K562 (cell line): ENCODE results near the gene SGMS1. TPM values are rescaled to one million over a fixed set of nuclear protein-coding genes. Genes with fewer than 3 reads are reported as not detected.
A peak's percentile ranks its signal among the peaks of the same experiment; 100 is the strongest.

Experiments used
- AFF1 ChIP-seq, 2 experiments: fragments of 450-650 bp; IDR thresholded peaks; 2 replicates each; pipeline ENCODE4 v1.6.1; 2018; ENCODE audit warnings: mild to moderate bottlenecking in 2 of 2, low read depth in 1 of 2; ENCODE audit not compliant: partially characterized antibody in 2 of 2
- ATF7 ChIP-seq: fragments of 450-650 bp; IDR thresholded peaks from 2 replicates; pipeline ENCODE4 v1.7.1; 2014; ENCODE audit warnings: mild to moderate bottlenecking, moderate library complexity
- COPS2 ChIP-seq: fragments of 450-650 bp; conservative IDR thresholded peaks from 2 replicates; pipeline ENCODE4 v1.6.1; 2016; ENCODE audit warnings: mild to moderate bottlenecking, moderate library complexity
- E2F3 ChIP-seq: fragments of 250-450 bp; sonication (Bioruptor Pico); IDR thresholded peaks from 2 replicates; pipeline ENCODE4 v1.4.0; 2020; ENCODE audit warnings: mild to moderate bottlenecking
- EZH2 ChIP-seq: IDR thresholded peaks from 2 replicates; pipeline ENCODE4 v1.6.1; 2012; ENCODE audit warnings: low read depth, mild to moderate bottlenecking, inconsistent platforms, low read length, borderline replicate concordance
- FOXJ3 ChIP-seq: sonication (generic); formaldehyde crosslinking; IDR thresholded peaks from 2 replicates; pipeline ENCODE4 v1.4.0; 2020; ENCODE audit warnings: mild to moderate bottlenecking, missing genetic modification reagents
- FOXM1 ChIP-seq, 2 experiments: fragments of 450-650 bp in 1 of 2; sonication (generic) in 1 of 2; formaldehyde crosslinking in 1 of 2; IDR thresholded peaks; 2 replicates each; pipeline versions ENCODE4 v1.6.1 to v1.9.0; 2017 to 2022; ENCODE audit warnings: low read depth in 2 of 2, mild to moderate bottlenecking in 2 of 2, missing genetic modification reagents in 1 of 2, moderate library complexity in 1 of 2
- KDM4B ChIP-seq, 2 experiments: fragments of 450-650 bp in 1 of 2; sonication (generic) in 1 of 2; IDR thresholded peaks; 2 replicates each; pipeline ENCODE4 v1.6.1; 2016 to 2017; ENCODE audit warnings: borderline replicate concordance in 2 of 2, antibody characterized with exemption in 1 of 2, low read depth in 1 of 2, mild to moderate bottlenecking in 1 of 2
- POLR2G ChIP-seq: fragments of 200-400 bp; formaldehyde crosslinking; IDR thresholded peaks from 2 replicates; pipeline ENCODE4 v1.6.1; 2017; ENCODE audit warnings: low read depth, mild to moderate bottlenecking, antibody characterized with exemption, low read length, moderate library complexity
- POU5F1 ChIP-seq: fragments of 150-350 bp; IDR thresholded peaks from 2 replicates; pipeline ENCODE4 v1.6.1; 2014; ENCODE audit warnings: borderline replicate concordance, low read length, low read depth, mild to moderate bottlenecking; ENCODE audit not compliant: partially characterized antibody
- SMAD1 ChIP-seq: fragments of 150-350 bp; IDR thresholded peaks from 2 replicates; pipeline ENCODE4 v1.6.1; 2014; ENCODE audit warnings: low read length, low read depth; ENCODE audit not compliant: partially characterized antibody
- STAT5A ChIP-seq: IDR thresholded peaks from 2 replicates; pipeline ENCODE4 v1.6.1; 2012; ENCODE audit warnings: low read length, inconsistent platforms, borderline replicate concordance
- TAL1 ChIP-seq: fragments of 450-650 bp; IDR thresholded peaks from 2 replicates; pipeline ENCODE4 v1.6.1; 2016; ENCODE audit warnings: mild to moderate bottlenecking
- VEZF1 ChIP-seq: fragments of 200-800 bp; sonication (Bioruptor generic); IDR thresholded peaks from 2 replicates; pipeline ENCODE4 v1.6.1; 2017; ENCODE audit warnings: missing genetic modification characterization, missing compliant biosample characterization
- ZEB2 ChIP-seq: fragments of 450-650 bp; IDR thresholded peaks from 2 replicates; pipeline ENCODE4 v1.6.1; 2016
- ZNF146 ChIP-seq: IDR thresholded peaks from one replicate; pipeline ENCODE4 v1.6.1; 2018; ENCODE audit warnings: missing compliant biosample characterization; ENCODE audit not compliant: unreplicated experiment
- ZNF224 ChIP-seq: sonication (generic); formaldehyde crosslinking; IDR thresholded peaks from 2 replicates; pipeline ENCODE4 v1.8.0; 2022; ENCODE audit warnings: mild to moderate bottlenecking, missing genetic modification reagents
- polyA plus RNA-seq, 8 experiments: library from polyadenylated mRNA; depleted of rRNA in 4 of 8; stranded (reverse) in 5 of 8; unstranded in 3 of 8; fragments of >200 nt; fragmentation: Nextera tagmentation in 2 of 8; fragmentation: Illumina TruSeq in 1 of 8; extraction: Ambion mirVana in 2 of 8; extraction: Trizol in 1 of 8; gene quantifications; 2 replicates each; pipeline versions ENCODE4 v1.2.1 to v1.2.3, GENCODE V29; 2011 to 2014; ENCODE audit warnings: inconsistent platforms in 1 of 8, missing spikeins in 1 of 8
- total RNA-seq, 7 experiments: library from RNA; depleted of rRNA in 6 of 7; stranded (reverse); fragments of >200 nt in 6 of 7; fragmentation: Illumina TruSeq in 2 of 7; extraction: Trizol in 2 of 7; gene quantifications; 2 replicates each; pipeline versions ENCODE4 v1.2.1 to v1.2.3, GENCODE V29; 2011 to 2021; ENCODE audit warnings: low replicate concordance in 1 of 7
- TF ChIP-seq, protein P1 (sequence below): IDR thresholded peaks from 2 replicates; pipeline ENCODE4 v1.6.1; 2011; ENCODE audit warnings: borderline replicate concordance, low read depth, mild to moderate bottlenecking, moderate library complexity, low read length; ENCODE audit not compliant: insufficient read depth, poor library complexity, severe bottlenecking
- TF ChIP-seq, protein P2 (sequence below): fragments of 250-450 bp; sonication (Bioruptor Pico); IDR thresholded peaks from 2 replicates; pipeline ENCODE4 v1.4.0; 2020; ENCODE audit warnings: mild to moderate bottlenecking

Gene SGMS1
- total and polyA plus RNA-seq, 9 of the 15 experiments (the other 6 are each of a cell fraction or from before 2014, with no cell fraction given) = 22.6 to 232 (median 82.2) TPM

GRCh38 chr10:50550291-50550839 lies 73.4 kb downstream of the SGMS1 start (continued):
- TF ChIP-seq VEZF1 (CRISPR knock-in tag) (peak; percentile 79), E2F3 (no peak), FOXM1 (IDR thresholded peaks at IDR 0.05; ENCODE audit: low read depth) (peak; percentile 99), FOXM1 (CRISPR knock-in tag; IDR thresholded peaks at IDR 0.05; ENCODE audit: low read depth) (no peak), ATF7 (peak; percentile 93), KDM4B (IDR thresholded peaks at IDR 0.05; ENCODE audit: borderline replicate concordance in 2 of 2, low read depth in 1 of 2) (no peak), POLR2G (no peak), TAL1 (peak; percentile 100), AFF1 (IDR thresholded peaks at IDR 0.05; ENCODE audit: low read depth in 1 of 2, partially characterized antibody in 2 of 2) (peak; percentile 59 to 94), SMAD1 (peak; percentile 90), POU5F1 (no peak), ZEB2 (peak; percentile 96), STAT5A (peak; percentile 99), COPS2 (no peak), ZNF146 (no peak), FOXJ3 (CRISPR knock-in tag) (no peak), EZH2 (peak; percentile 93; the same call in 1 of the 2 replicates), ZNF224 (CRISPR knock-in tag) (no peak)
- TF ChIP-seq, protein P1, sequence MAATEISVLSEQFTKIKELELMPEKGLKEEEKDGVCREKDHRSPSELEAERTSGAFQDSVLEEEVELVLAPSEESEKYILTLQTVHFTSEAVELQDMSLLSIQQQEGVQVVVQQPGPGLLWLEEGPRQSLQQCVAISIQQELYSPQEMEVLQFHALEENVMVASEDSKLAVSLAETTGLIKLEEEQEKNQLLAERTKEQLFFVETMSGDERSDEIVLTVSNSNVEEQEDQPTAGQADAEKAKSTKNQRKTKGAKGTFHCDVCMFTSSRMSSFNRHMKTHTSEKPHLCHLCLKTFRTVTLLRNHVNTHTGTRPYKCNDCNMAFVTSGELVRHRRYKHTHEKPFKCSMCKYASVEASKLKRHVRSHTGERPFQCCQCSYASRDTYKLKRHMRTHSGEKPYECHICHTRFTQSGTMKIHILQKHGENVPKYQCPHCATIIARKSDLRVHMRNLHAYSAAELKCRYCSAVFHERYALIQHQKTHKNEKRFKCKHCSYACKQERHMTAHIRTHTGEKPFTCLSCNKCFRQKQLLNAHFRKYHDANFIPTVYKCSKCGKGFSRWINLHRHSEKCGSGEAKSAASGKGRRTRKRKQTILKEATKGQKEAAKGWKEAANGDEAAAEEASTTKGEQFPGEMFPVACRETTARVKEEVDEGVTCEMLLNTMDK = no peak
- TF ChIP-seq, protein P2, sequence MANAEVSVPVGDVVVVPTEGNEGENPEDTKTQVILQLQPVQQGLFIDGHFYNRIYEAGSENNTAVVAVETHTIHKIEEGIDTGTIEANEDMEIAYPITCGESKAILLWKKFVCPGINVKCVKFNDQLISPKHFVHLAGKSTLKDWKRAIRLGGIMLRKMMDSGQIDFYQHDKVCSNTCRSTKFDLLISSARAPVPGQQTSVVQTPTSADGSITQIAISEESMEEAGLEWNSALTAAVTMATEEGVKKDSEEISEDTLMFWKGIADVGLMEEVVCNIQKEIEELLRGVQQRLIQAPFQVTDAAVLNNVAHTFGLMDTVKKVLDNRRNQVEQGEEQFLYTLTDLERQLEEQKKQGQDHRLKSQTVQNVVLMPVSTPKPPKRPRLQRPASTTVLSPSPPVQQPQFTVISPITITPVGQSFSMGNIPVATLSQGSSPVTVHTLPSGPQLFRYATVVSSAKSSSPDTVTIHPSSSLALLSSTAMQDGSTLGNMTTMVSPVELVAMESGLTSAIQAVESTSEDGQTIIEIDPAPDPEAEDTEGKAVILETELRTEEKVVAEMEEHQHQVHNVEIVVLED (CRISPR knock-in tag) = no peak
